T-helper 2 cell treated with Interferon-gamma antibody and Interleukin-4, amounts not matched to agents 5 μg/mL and 100 μg/mL, for 36 hours (primary cell): ENCODE results near the gene ANAPC2.

ENCODE experiments used
- DNase-seq: peaks from one replicate; pipeline ENCODE4 v3.0.0; 2021; ENCODE audit warnings: low spot score
- H3K27ac Mint-ChIP-seq: one replicate; pipeline ENCODE4 v1.8.0; 2021; ENCODE audit warnings: mild to moderate bottlenecking, mixed read lengths
- H3K27me3 Mint-ChIP-seq: one replicate; pipeline ENCODE4 v1.8.0; 2021; ENCODE audit warnings: low read depth, mixed read lengths
- H3K36me3 Mint-ChIP-seq: one replicate; pipeline ENCODE4 v1.8.0; 2021; ENCODE audit warnings: low read depth, mixed read lengths
- H3K4me1 Mint-ChIP-seq: one replicate; pipeline ENCODE4 v1.8.0; 2021; ENCODE audit warnings: low read depth, mixed read lengths
- H3K4me3 Mint-ChIP-seq: one replicate; pipeline ENCODE4 v1.8.0; 2022; ENCODE audit warnings: mild to moderate bottlenecking, moderate library complexity, mixed read lengths
- H3K9me3 Mint-ChIP-seq: one replicate; pipeline ENCODE4 v1.8.0; 2021; ENCODE audit warnings: mixed read lengths

The ANAPC2 gene

GRCh38 chr9:137194388-137194787, 6.0 kb upstream of the ANAPC2 start:
- DNase-seq, result no peak
- no peaks in the 10 kb centered on the region for H3K27me3 Mint-ChIP-seq
- peaks cover 4% of the 10 kb centered on the region for H3K4me1 Mint-ChIP-seq
- H3K27ac Mint-ChIP-seq, result no peak overlapping the region
- H3K4me3 Mint-ChIP-seq, result no peak overlapping the region
- no peaks in the 10 kb centered on the region for H3K9me3 Mint-ChIP-seq
- H3K36me3 Mint-ChIP-seq, result peaks cover 12% of the 10 kb centered on the region

GRCh38 chr9:137193771-137194170, 5.4 kb upstream of the ANAPC2 start:
- no peak overlapping the region for H3K4me3 Mint-ChIP-seq
- H3K27me3 Mint-ChIP-seq, result no peaks in the 10 kb centered on the region
- no peak for DNase-seq
- peaks cover 5% of the 10 kb centered on the region for H3K4me1 Mint-ChIP-seq
- no peak overlapping the region for H3K27ac Mint-ChIP-seq
- peaks cover 15% of the 10 kb centered on the region for H3K36me3 Mint-ChIP-seq
- no peaks in the 10 kb centered on the region for H3K9me3 Mint-ChIP-seq

GRCh38 chr9:137192859-137193258, 4.5 kb upstream of the ANAPC2 start:
- Mint-ChIP-seq H3K9me3 (no peaks in the 10 kb centered on the region), H3K36me3 (peaks cover 15% of the 10 kb centered on the region), H3K27me3 (no peaks in the 10 kb centered on the region), H3K4me3 (no peak overlapping the region), H3K27ac (no peak overlapping the region), H3K4me1 (peaks cover 5% of the 10 kb centered on the region)
- DNase-seq, result no peak

- peaks cover 8% of the 10 kb centered on the region for H3K4me1 Mint-ChIP-seq
- H3K9me3 Mint-ChIP-seq, result no peaks in the 10 kb centered on the region
- H3K36me3 Mint-ChIP-seq, result peaks cover 18% of the 10 kb centered on the region
- no peaks in the 10 kb centered on the region for H3K27me3 Mint-ChIP-seq
- H3K4me3 Mint-ChIP-seq, result no peak overlapping the region
- DNase-seq, result no peak
- no peak overlapping the region for H3K27ac Mint-ChIP-seq
Measured at GRCh38 chr9:137192448-137192780, 4.1 kb upstream of the ANAPC2 start.

- H3K4me3 Mint-ChIP-seq, result no peak overlapping the region
- no peaks in the 10 kb centered on the region for H3K27me3 Mint-ChIP-seq
- peaks cover 12% of the 10 kb centered on the region for H3K4me1 Mint-ChIP-seq
- H3K9me3 Mint-ChIP-seq, result no peaks in the 10 kb centered on the region
- no peak overlapping the region for H3K27ac Mint-ChIP-seq
- DNase-seq, result no peak
- H3K36me3 Mint-ChIP-seq, result peaks cover 18% of the 10 kb centered on the region
Measured at GRCh38 chr9:137191691-137192447, 3.5 kb upstream of the ANAPC2 start.

GRCh38 chr9:137191245-137191644, 2.9 kb upstream of the ANAPC2 start:
- peaks cover 14% of the 10 kb centered on the region for H3K4me1 Mint-ChIP-seq

GRCh38 chr9:137190315-137190856, 2.0 kb upstream of the ANAPC2 start:
- Mint-ChIP-seq H3K9me3 (no peaks in the 10 kb centered on the region), H3K4me3 (peak overlapping the region; percentile 68), H3K36me3 (peaks cover 18% of the 10 kb centered on the region), H3K4me1 (peaks cover 14% of the 10 kb centered on the region), H3K27ac (peak overlapping the region; percentile 74), H3K27me3 (no peaks in the 10 kb centered on the region)
- DNase-seq, result no peak

More at GRCh38 chr9:137191245-137191644, 2.9 kb upstream of the ANAPC2 start:
- no peak for DNase-seq
- Mint-ChIP-seq H3K27me3 (no peaks in the 10 kb centered on the region), H3K9me3 (no peaks in the 10 kb centered on the region), H3K4me3 (peak overlapping the region; percentile 68), H3K36me3 (peaks cover 18% of the 10 kb centered on the region), H3K27ac (peak overlapping the region; percentile 74)

- Mint-ChIP-seq H3K4me3 (peak overlapping the region; percentile 95), H3K27ac (peak overlapping the region; percentile 95), H3K27me3 (no peaks in the 10 kb centered on the region), H3K4me1 (peaks cover 14% of the 10 kb centered on the region), H3K36me3 (peaks cover 19% of the 10 kb centered on the region), H3K9me3 (no peaks in the 10 kb centered on the region)
- DNase-seq, result no peak
Measured at GRCh38 chr9:137189297-137190295, 1.2 kb upstream of the ANAPC2 start.

- Mint-ChIP-seq H3K27ac (peak overlapping the region; percentile 93), H3K4me1 (peaks cover 14% of the 10 kb centered on the region), H3K36me3 (peaks cover 30% of the 10 kb centered on the region), H3K27me3 (no peaks in the 10 kb centered on the region), H3K9me3 (no peaks in the 10 kb centered on the region), H3K4me3 (peak overlapping the region; percentile 93)
- no peak for DNase-seq
Measured at GRCh38 chr9:137188086-137188489, 272 bp downstream of the ANAPC2 start.

GRCh38 chr9:137187386-137187785, 974 bp downstream of the ANAPC2 start:
- no peak for DNase-seq
- Mint-ChIP-seq H3K36me3 (peaks cover 32% of the 10 kb centered on the region), H3K27me3 (no peaks in the 10 kb centered on the region), H3K9me3 (no peaks in the 10 kb centered on the region), H3K4me3 (peak overlapping the region; percentile 93), H3K27ac (peak overlapping the region; percentile 93), H3K4me1 (peaks cover 14% of the 10 kb centered on the region)

- Mint-ChIP-seq H3K4me1 (peaks cover 14% of the 10 kb centered on the region), H3K27me3 (no peaks in the 10 kb centered on the region), H3K36me3 (peaks cover 35% of the 10 kb centered on the region), H3K27ac (peak overlapping the region; percentile 39), H3K4me3 (peak overlapping the region; percentile 93), H3K9me3 (no peaks in the 10 kb centered on the region)
- DNase-seq, result no peak
Measured at GRCh38 chr9:137186385-137186784, 2.0 kb downstream of the ANAPC2 start.

GRCh38 chr9:137185921-137186320, 2.4 kb downstream of the ANAPC2 start:
- Mint-ChIP-seq H3K27ac (no peak overlapping the region), H3K9me3 (no peaks in the 10 kb centered on the region), H3K27me3 (no peaks in the 10 kb centered on the region), H3K36me3 (peaks cover 30% of the 10 kb centered on the region), H3K4me1 (peaks cover 14% of the 10 kb centered on the region), H3K4me3 (no peak overlapping the region)
- DNase-seq, result no peak

GRCh38 chr9:137184881-137185660, 3.3 kb downstream of the ANAPC2 start:
- Mint-ChIP-seq H3K27ac (no peak overlapping the region), H3K4me1 (peaks cover 13% of the 10 kb centered on the region), H3K27me3 (no peaks in the 10 kb centered on the region), H3K36me3 (peaks cover 25% of the 10 kb centered on the region), H3K9me3 (no peaks in the 10 kb centered on the region), H3K4me3 (no peak overlapping the region)
- DNase-seq, result no peak
